WERI-Rb-1 (cell line): Measurements from ENCODE around the gene ITPK1.
A peak's percentile ranks its signal among the peaks of the same experiment; 100 is the strongest.

Source experiments
- DNase-seq: peaks from one replicate; pipeline ENCODE4 v3.0.0-alpha.2; 2020
- H3K27ac ChIP-seq: fragments of 250-450 bp; sonication (Bioruptor Pico); 2 replicates; pipeline ENCODE4 v1.5.1; 2020; ENCODE audit warnings: mild to moderate bottlenecking, moderate library complexity
- H3K27me3 ChIP-seq: fragments of 250-450 bp; sonication (Bioruptor Pico); 2 replicates; pipeline ENCODE4 v1.5.1; 2021; ENCODE audit warnings: mild to moderate bottlenecking, low read depth, moderate library complexity; ENCODE audit not compliant: insufficient read depth, severe bottlenecking
- H3K36me3 ChIP-seq: fragments of 250-450 bp; sonication (Bioruptor Pico); 2 replicates; pipeline ENCODE4 v1.5.1; 2020; ENCODE audit warnings: mild to moderate bottlenecking, moderate library complexity
- H3K4me3 ChIP-seq: 2 replicates; pipeline ENCODE4 v1.5.1; 2011; ENCODE audit warnings: low read depth, mild to moderate bottlenecking, control low read depth, low read length
- H3K9me3 ChIP-seq: fragments of 250-450 bp; sonication (Bioruptor Pico); 2 replicates; pipeline ENCODE4 v1.5.1; 2021; ENCODE audit warnings: mild to moderate bottlenecking, moderate library complexity; ENCODE audit not compliant: severe bottlenecking
- TF ChIP-seq, protein P1 (sequence below): IDR thresholded peaks from 2 replicates; pipeline ENCODE4 v1.5.1; 2011; ENCODE audit warnings: low read depth, mild to moderate bottlenecking, control low read depth, inconsistent platforms, low read length

The ITPK1 gene

DNA sequence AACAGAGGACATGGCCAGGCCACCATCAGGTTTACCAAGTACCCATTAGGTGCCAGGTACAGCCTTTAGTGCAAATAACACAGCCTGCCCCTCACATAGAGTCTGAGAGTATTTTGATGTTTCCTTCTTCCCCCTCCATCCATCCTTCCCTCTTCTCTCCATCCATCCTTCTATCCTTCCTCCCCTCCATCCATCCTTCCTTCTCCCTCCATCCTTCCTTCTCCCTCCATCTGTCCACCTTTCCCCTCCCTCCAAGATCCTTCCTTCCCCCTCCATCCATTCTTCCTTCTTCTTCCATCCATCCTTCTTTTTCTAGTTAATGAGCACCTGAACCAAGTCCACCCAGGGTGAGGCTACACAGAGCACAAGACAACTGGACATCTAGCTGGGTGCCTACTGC, 39.8 kb downstream of the ITPK1 start:
- H3K27ac ChIP-seq = no peak overlapping the region
- H3K27me3 ChIP-seq = no peaks in the 10 kb centered on the region
- H3K4me3 ChIP-seq = no peak overlapping the region
- H3K36me3 ChIP-seq = no peaks in the 10 kb centered on the region
- no peak for DNase-seq
- H3K9me3 ChIP-seq = no peaks in the 10 kb centered on the region
- TF ChIP-seq, protein P1, sequence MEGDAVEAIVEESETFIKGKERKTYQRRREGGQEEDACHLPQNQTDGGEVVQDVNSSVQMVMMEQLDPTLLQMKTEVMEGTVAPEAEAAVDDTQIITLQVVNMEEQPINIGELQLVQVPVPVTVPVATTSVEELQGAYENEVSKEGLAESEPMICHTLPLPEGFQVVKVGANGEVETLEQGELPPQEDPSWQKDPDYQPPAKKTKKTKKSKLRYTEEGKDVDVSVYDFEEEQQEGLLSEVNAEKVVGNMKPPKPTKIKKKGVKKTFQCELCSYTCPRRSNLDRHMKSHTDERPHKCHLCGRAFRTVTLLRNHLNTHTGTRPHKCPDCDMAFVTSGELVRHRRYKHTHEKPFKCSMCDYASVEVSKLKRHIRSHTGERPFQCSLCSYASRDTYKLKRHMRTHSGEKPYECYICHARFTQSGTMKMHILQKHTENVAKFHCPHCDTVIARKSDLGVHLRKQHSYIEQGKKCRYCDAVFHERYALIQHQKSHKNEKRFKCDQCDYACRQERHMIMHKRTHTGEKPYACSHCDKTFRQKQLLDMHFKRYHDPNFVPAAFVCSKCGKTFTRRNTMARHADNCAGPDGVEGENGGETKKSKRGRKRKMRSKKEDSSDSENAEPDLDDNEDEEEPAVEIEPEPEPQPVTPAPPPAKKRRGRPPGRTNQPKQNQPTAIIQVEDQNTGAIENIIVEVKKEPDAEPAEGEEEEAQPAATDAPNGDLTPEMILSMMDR = no peak

DNA sequence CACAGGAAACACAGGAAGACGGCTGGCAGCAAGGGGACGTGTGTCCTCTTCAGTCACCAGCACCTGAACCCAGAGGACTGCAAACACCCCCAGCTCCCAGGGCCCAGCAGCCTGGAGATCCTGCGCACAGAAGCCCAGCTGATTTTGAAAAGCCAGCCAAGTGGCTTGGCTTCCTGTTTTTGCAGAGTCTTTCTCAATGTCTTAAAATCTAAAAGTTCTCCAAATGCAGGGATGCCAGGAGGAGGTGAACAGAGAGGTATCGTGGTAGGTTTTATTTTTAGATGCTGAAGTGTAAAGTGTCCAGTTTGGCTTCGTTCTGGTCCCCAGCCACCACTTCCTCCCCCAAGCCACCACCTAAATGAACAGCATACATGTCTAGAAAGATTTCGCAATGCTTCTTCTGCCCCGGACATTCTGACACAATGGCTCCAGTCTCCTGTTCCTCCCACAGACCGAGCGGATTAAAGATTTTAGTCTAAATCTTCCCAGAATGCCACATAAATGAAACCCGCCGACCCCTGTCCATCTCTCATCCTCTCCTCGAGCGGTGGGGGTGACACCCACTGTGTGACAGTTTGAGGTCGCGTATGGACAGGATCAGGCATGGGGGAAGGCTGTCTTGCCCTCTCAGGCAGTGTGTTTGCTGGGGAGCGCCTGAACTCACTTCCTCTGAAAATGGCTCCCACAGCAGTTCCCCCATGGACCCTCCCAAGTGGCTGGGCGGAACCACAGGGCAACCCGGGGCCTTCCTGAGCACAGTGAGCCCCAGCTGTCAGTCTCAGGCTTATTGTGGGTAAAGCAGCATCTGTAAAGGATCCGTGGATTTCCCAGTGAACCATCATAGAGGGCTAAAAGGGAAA, 41.6 kb downstream of the ITPK1 start:
- no peak overlapping the region for H3K27ac ChIP-seq
- no peak overlapping the region for H3K4me3 ChIP-seq
- H3K9me3 ChIP-seq = no peaks in the 10 kb centered on the region
- no peak for DNase-seq
- H3K27me3 ChIP-seq = no peaks in the 10 kb centered on the region
- TF ChIP-seq, protein P1 = no peak
- no peaks in the 10 kb centered on the region for H3K36me3 ChIP-seq

DNA sequence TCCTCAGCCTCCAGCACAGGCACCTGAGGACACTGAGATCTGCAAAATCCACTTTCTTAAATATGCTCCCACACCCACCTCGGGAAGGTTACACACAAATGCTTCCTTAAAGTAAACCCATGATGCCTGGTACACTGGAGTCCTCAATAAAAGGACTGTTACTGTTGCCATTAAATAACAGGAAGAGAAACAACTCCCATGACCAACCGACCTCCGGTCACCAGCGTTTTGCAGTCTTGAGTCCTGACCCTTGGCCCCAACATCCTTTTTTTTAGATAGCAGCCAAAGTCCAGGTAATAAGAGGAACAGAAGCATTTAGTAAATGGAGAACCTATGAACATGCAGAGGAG, 42.4 kb downstream of the ITPK1 start:
- H3K4me3 ChIP-seq = no peak overlapping the region
- H3K27ac ChIP-seq = no peak overlapping the region
- H3K36me3 ChIP-seq = no peaks in the 10 kb centered on the region
- DNase-seq = no peak
- H3K27me3 ChIP-seq = no peaks in the 10 kb centered on the region
- TF ChIP-seq, protein P1 = no peak
- H3K9me3 ChIP-seq = no peaks in the 10 kb centered on the region

DNA sequence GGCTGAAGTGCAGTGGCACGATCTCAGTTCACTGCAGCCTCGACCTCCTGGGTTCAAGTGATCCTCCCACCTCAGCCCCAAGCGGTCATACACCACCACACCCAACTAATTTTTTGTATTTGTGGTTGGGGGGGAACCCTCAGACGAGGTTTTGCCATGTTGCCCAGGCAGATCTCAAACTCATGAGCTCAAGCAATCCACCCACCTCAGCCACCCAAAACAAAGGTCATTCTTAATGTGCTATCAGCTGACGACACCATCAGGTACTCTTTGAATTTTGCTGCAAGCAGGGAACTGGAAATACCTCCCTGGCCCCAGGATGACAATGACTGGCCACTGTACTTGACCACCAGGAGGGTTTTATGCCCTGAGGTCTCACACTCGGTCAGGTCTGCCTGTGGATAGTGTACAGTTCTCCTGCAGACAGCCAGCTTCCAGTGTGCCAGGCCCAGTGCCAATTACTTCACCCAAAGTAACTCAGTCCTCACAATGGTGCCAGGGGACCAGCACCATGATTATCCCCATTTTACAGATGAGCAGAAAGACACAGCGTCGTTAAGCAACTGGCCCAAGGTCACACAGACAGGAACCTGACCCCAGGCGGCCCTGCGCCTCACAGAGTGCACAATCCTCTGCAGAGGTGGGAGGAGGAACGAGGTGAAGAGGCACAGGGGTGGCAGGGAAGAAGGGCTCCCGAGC, 42.9 kb downstream of the ITPK1 start:
- H3K4me3 ChIP-seq = no peak overlapping the region
- H3K27me3 ChIP-seq = no peaks in the 10 kb centered on the region
- H3K27ac ChIP-seq = no peak overlapping the region

DNA sequence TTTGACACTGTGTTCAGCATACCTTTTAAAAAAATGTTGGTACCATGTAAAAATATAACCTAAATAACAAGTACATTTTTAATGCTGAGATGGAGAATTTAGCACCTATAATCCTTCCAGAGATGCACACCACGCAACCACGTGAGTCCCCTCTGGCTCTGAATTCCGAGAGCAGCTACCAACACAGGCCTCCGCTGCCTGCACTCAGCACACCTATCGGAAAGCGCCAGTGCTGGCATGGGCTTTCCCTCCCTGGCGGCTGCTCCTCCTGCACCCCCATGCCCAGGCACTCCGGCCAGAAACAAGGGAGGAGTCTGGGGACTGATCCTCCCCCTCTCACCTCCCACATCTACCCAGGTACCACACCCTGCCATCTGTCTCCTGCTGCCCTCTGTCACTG, 47.0 kb downstream of the ITPK1 start:
- peak; percentile 48 for DNase-seq
- Histone ChIP-seq H3K9me3 (no peaks in the 10 kb centered on the region), H3K4me3 (no peak overlapping the region), H3K27me3 (no peaks in the 10 kb centered on the region), H3K36me3 (no peaks in the 10 kb centered on the region), H3K27ac (no peak overlapping the region)
- TF ChIP-seq, protein P1 = no peak

More for the DNA sequence above, 42.9 kb downstream of the ITPK1 start:
- TF ChIP-seq, protein P1 = no peak
- DNase-seq = no peak
- Histone ChIP-seq H3K36me3 (no peaks in the 10 kb centered on the region), H3K9me3 (no peaks in the 10 kb centered on the region)
